HL-60/S4 (cell line): Measurements from ENCODE around the gene DPCD.

ENCODE experiments used
- in situ Hi-C: fragments of 300-500 bp; cut with MboI; formaldehyde crosslinking; loops from 2 replicates; pipeline ENCODE4 v1.14.3; 2022; ENCODE audit warnings: low sequenced_read_pairs

The DPCD gene

DNA sequence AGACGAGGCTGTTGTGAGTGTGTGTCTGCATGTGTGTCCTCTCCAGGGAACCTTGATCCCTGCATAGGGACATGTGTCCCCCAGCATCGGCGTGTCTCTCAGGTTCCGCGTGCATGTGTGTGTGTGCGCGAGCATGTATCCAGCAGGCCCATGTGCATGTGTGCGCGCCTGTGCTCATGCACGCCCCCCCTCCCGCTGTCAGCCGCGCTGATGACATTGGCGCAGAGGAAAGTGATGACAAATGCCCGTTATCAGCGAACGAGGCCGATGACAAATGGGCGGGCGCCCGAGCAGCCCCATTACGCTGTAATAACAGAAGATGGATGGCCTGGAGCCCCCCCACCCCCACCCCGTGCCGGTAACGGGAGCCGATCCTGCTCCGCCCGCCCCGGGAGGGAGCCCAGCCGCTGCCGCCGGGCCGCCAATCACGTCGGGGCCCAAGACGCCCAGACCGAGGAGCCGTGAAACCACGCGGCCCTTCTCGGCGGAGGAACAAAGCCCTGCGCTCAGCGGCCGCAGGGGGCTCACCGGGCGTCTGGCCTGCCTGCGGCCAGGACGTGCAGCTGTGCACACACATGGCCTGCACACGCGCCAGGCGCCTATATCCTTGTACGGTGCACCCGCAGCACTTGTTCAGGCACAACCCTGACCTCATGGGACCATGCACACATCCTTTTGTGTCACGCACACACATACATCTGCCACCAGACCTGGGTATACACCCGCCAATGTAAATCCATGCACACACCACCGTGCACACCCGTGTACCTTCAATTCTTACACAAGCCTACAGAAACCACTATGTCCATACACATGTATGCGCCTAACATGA, 21.6 kb upstream of the DPCD start:
- in situ Hi-C loops, result loop anchor here (25.0 kb wide), 1 partner anchor 354 kb away; no protein-coding TSS in a partner anchor

GRCh38 chr10:101567165-101568006, 20.7 kb upstream of the DPCD start:
- in situ Hi-C loops, result loop anchor here (25.0 kb wide), 1 partner anchor 355 kb away; no protein-coding TSS in a partner anchor

DNA sequence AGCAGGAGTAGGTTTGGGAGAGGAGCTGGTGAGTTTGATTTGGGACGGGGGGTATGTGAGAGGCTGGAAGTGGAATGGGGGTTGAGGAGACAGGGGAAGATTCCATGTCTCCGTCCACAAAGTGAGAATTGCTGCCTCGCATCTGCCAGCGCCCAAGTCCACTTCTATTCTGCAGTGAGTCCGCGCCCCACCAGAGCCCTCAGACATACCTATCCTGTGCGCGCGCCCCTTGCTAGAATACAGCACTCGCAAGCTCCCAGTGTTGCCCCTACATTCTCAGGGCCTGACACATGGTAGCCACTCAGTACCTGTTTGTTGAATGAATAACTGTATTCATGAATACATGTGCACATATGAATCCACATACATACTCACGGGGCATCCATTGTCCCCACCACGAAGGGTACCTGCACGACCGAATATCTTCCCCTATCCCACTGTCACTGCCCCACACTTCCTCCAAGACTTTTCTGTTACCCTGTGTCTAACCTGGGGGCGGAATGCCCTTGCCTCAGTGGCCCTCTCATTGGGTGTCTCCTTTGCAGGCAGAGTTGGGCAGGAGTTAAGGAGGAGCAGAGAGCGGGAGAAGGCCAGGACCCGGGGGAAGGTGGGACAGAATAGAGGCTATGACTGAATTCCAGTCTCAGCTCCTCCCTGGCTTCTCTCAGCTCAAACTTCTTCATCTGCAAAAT, 19.9 kb upstream of the DPCD start:
- in situ Hi-C loops, result loop anchor here (25.0 kb wide), 1 partner anchor 356 kb away; no protein-coding TSS in a partner anchor

DNA sequence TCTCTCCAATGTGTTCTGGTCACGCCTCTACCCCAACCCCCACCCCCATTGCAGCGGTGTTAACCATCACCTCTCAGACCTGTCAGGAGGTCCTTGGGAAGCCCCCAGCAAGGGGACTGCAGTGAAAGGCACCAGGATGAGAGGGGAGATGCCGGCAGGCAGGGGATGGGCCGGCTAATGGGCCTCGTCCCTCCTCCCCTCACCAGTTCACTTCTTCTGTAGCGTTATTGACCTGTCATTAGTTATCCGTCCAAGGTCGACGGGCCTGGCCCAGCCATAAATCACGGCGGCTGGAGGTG, 18.8 kb upstream of the DPCD start:
- in situ Hi-C loops, result loop anchor here (25.0 kb wide), 1 partner anchor 357 kb away; no protein-coding TSS in a partner anchor

DNA sequence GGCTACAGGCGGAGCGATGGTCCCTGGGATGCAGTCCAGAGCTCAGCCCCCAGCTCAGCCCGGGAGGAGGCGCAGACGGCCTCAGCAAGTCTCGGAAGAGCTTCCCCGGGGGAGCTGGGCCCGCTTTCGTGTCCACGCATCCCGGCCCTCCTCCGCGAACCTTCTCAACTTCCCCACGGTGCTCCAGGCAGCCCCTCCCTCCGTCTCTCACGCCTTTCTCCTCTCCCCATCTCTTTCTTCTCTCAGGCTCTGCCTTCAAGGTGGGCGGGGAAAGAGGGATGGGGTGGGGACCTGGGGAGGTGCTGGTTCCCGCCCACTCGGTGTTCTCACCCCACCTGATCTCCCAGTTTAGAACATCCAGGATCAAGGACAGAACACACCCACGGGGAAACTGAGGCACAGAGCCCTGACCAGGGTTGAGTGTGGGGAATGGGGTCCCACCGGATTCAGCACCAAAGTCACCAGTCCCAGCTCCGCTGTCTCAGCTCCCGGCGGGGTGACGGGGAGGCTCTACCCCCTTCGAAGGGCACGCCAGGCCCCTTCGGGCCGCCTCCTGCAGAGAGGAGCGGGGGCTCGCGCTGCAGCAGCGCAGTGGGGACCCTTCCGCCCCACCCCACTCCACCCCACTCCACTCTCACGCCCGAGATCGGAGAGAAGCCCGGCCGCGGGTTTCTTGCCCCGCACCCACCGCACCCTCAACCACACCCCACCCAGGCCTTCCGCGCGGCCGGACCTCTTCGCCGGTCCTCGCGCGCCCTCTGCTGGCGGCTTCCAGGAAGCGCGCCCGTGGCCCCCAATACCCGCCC, 18.3 kb upstream of the DPCD start:
- in situ Hi-C loops, result loop anchor here (25.0 kb wide), 1 partner anchor 358 kb away; no protein-coding TSS in a partner anchor

- in situ Hi-C loops, result loop anchor here (25.0 kb wide), 1 partner anchor 358 kb away; no protein-coding TSS in a partner anchor
Observed at GRCh38 chr10:101570428-101571270, 17.5 kb upstream of the DPCD start.

- in situ Hi-C loops, result loop anchor here (25.0 kb wide), 1 partner anchor 359 kb away; no protein-coding TSS in a partner anchor
Observed at GRCh38 chr10:101571271-101571925, 16.7 kb upstream of the DPCD start.

GRCh38 chr10:101572126-101572525, 16.0 kb upstream of the DPCD start:
- in situ Hi-C loops, result loop anchor here (25.0 kb wide), 1 partner anchor 360 kb away; no protein-coding TSS in a partner anchor

GRCh38 chr10:101572785-101573184, 15.3 kb upstream of the DPCD start:
- in situ Hi-C loops, result loop anchor here (25.0 kb wide), 1 partner anchor 360 kb away; no protein-coding TSS in a partner anchor

DNA sequence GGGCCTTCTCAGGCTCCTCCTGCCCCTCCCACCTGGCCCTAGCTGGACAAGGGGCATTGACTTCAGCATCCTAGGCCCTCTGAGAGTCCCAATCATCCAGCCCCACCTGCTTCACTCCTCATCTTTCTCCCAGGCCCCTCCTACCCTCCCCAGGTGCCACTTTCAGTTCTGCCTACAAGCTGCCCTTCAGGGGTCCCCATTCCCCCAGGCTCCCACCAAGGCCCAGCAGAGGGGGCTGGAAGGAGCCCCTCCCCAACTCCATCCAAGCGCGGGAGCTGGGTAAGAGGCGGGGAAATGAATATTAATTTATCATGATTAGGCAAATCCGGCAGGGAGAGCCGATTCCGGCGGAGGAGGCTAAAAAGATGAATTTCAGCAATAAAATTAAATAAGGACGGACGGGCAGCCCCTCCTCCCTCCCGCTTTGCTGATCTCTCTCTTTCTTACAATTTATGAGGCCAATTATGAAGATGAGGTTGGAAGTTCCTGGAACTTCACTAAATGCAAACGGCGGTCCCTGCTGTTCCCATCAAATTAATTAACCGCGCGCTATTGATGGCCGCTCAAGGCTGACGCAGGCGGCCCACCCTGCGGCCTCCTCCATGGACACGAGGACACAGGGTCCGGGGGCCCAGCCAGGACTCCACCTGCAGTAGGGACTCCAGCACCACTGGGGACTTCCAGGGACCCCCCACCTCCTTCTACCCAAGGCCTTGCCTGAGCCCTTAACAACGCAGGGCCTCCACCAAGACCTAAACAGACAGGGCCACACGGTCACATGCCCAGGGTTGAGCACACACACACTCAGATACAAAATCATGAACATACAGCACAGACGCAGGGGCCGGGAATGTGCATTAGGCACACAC, 14.0 kb upstream of the DPCD start:
- in situ Hi-C loops, result loop anchor here (25.0 kb wide), 1 partner anchor 362 kb away; no protein-coding TSS in a partner anchor

- in situ Hi-C loops, result no loop called here
Observed at GRCh38 chr10:101575091-101575490, 13.0 kb upstream of the DPCD start.

- in situ Hi-C loops, result no loop called here
Observed at GRCh38 chr10:101575580-101576210, 12.4 kb upstream of the DPCD start.

DNA sequence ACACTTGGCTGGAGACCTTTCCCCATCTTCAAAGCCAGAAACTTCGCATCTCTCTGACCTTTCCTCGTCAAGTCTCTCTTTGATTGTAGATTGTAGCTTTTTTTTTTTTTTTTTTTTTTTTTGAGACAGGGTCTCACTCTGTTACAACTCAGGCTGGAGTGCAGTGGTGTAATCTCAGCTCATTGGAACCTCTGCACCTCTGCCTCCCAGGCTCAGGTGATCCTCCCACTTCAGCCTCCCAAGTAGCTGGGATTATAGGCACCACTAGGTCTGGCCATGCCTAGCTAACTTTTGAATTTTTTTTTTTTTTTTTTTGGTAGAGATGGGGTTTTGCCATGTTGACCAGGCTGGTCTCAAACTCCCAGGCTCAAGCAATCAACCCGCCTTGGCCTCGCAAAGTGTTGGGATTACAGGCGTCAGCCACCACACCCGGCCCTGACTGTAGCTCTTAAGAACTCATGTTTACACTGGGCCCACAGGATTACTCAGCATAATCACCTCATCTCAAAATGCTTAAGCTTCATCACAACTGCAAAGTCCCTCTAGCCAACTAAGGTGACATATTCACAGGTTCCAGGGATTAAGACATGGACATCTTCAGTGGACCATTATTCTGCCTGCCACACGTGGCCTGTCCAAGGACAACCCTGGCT, 11.8 kb upstream of the DPCD start:
- in situ Hi-C loops, result no loop called here

- in situ Hi-C loops, result no loop called here
Observed at GRCh38 chr10:101577121-101577871, 10.8 kb upstream of the DPCD start.

DNA sequence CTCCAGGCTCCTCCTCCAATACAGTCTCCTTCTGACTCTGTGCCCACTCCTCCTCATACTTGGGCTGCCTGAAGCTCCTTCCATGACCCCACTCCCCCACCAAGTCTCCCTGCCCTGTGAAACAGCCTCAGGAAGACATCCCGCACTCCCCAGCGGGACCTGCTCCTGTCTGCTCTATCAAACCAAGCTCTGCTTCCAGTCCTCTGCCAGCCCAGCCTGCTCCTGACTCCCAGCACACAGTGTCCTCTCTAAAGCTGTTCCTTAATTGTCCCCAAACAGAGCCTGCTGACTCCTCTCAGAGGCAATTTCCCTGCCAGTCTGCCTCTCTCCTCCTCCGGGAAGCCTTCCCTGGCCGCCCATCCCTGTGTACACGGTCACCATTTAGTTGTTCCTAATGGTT, 9.9 kb upstream of the DPCD start:
- in situ Hi-C loops, result no loop called here
